ENCODE results near the gene SUN3. TPM values are rescaled to one million over a fixed set of nuclear protein-coding genes. Genes with fewer than 3 reads are reported as not detected.

The SUN3 gene
- total RNA-seq, 2 donors from 2014 or later: not detected

Other genes with a start within 250 kb of the SUN3 start
- 1 to 10 TPM in 1 of 2 donors, under 1 TPM in 1; 0.68 to 1.8 TPM for gene PKD1L1, start 80.6 kb downstream of the SUN3 start, total RNA-seq
- gene HUS1, start 49.5 kb downstream of the SUN3 start, total RNA-seq: 10 to 100 TPM; 27.2 to 28.4 TPM
- gene C7orf57, start 6.4 kb upstream of the SUN3 start, total RNA-seq: under 1 TPM in 1 of 2 donors, not detected in 1; 0.12 TPM
- gene UPP1, start 60.2 kb upstream of the SUN3 start, total RNA-seq: 10 to 100 TPM; 19.9 to 39.1 TPM
- under 1 TPM in 1 of 2 donors, not detected in 1; 0.05 TPM for gene ABCA13, start 142.4 kb upstream of the SUN3 start, total RNA-seq